ENCODE data around the gene RNF41.

DNA sequence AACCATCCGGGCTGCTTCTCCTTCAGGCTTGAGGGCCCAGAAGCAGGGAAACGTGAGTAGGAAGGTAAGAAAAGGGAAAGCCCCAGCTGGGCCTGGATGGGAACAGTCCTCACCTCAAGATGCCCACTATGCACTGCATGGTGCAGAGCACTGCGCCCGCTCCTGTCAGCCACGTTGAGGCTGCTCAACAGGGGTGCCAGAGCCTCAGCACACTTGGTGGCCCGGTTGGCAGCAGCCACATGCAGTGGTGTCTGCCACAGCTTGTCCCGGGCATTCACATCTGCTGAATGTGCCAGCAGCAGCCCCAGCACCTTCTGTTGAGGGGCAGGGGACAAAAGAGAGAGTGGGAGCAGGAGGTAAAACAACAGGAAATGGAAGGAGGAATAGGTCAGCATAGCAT is 33.9 kb upstream of the RNF41 start:
- no peak for TF ChIP-seq CTCF (IDR thresholded peaks at IDR 0.05)
- no peak for TF ChIP-seq POLR2A (IDR thresholded peaks at IDR 0.05)
- no peak for TF ChIP-seq POLR2AphosphoS5 (IDR thresholded peaks at IDR 0.05; ENCODE audit: insufficient read depth in 1 of 2, low read depth in 1 of 2)

Data from vagina (tissue), 2 donors.